ENCODE results near the gene TMEM151B.

The TMEM151B gene

DNA sequence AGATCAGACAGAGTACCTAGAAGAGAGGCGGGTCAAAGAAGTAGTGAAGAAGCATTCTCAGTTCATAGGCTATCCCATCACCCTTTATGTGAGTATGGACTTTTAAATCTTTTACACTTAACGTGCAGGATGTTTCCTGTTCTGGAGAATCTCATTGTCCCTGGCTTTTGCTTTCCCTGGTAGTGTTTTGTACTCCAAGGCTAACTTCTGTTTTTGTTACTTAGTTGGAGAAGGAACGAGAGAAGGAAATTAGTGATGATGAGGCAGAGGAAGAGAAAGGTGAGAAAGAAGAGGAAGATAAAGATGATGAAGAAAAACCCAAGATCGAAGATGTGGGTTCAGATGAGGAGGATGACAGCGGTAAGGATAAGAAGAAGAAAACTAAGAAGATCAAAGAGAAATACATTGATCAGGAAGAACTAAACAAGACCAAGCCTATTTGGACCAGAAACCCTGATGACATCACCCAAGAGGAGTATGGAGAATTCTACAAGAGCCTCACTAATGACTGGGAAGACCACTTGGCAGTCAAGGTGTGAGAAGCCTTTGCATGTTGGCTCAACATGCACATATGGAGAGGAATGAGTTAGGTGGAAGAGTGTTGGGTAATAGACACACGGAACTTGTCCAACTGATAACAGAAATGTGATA, 20.1 kb upstream of the TMEM151B start:
- no peak for DNase-seq (ENCODE audit: low read depth in 1 of 2, low spot score in 1 of 2)

- DNase-seq (ENCODE audit: low read depth in 1 of 2, low spot score in 1 of 2): no peak
Measured at GRCh38 chr6:44250718-44251123, 19.5 kb upstream of the TMEM151B start.

DNA sequence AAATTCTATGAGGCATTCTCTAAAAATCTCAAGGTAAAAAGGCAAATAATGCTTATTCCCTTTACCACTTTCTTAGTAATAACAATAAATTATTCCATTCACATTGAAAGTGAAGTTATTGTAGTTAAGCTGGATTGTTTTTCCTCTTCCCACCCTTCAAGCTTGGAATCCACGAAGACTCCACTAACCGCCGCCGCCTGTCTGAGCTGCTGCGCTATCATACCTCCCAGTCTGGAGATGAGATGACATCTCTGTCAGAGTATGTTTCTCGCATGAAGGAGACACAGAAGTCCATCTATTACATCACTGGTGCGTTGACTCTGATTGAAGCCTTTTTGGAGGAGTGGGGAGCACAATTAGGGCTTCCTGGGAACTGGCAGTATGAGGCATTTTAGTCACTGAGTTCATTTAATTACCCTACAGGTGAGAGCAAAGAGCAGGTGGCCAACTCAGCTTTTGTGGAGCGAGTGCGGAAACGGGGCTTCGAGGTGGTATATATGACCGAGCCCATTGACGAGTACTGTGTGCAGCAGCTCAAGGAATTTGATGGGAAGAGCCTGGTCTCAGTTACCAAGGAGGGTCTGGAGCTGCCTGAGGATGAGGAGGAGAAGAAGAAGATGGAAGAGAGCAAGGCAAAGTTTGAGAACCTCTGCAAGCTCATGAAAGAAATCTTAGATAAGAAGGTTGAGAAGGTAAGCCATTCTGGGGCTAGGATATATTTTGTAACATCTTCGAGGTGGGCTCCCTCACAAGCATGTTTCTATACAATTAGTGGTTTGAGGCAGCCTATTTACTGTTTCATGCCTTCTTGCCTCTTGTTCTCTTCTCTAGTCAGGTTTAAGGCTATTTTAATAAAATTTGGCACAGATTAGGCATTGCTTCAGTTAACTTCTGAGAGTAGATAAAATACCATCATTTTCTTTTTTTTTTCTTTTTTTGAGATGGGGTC, 18.4 kb upstream of the TMEM151B start:
- DNase-seq (ENCODE audit: low read depth in 1 of 2, low spot score in 1 of 2): no peak

DNA sequence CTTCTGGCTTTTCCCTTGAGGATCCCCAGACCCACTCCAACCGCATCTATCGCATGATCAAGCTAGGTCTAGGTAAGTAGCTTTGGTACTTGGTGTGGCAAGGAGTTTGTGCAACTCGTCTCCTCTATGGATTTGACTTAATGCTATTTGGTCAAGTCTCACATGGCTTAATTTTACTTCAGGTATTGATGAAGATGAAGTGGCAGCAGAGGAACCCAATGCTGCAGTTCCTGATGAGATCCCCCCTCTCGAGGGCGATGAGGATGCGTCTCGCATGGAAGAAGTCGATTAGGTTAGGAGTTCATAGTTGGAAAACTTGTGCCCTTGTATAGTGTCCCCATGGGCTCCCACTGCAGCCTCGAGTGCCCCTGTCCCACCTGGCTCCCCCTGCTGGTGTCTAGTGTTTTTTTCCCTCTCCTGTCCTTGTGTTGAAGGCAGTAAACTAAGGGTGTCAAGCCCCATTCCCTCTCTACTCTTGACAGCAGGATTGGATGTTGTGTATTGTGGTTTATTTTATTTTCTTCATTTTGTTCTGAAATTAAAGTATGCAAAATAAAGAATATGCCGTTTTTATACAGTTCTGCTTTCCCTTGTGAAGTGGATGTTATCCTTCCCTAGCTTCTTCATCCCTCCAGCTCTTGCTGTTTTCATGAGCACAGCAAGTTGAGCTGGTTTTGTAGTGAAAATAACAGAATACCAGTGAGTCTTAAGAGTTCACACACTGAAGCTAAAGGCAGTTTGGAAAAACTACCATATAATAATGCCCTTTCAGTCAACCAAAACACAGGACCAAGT, 16.7 kb upstream of the TMEM151B start:
- no peak for DNase-seq (ENCODE audit: low read depth in 1 of 2, low spot score in 1 of 2)

DNA sequence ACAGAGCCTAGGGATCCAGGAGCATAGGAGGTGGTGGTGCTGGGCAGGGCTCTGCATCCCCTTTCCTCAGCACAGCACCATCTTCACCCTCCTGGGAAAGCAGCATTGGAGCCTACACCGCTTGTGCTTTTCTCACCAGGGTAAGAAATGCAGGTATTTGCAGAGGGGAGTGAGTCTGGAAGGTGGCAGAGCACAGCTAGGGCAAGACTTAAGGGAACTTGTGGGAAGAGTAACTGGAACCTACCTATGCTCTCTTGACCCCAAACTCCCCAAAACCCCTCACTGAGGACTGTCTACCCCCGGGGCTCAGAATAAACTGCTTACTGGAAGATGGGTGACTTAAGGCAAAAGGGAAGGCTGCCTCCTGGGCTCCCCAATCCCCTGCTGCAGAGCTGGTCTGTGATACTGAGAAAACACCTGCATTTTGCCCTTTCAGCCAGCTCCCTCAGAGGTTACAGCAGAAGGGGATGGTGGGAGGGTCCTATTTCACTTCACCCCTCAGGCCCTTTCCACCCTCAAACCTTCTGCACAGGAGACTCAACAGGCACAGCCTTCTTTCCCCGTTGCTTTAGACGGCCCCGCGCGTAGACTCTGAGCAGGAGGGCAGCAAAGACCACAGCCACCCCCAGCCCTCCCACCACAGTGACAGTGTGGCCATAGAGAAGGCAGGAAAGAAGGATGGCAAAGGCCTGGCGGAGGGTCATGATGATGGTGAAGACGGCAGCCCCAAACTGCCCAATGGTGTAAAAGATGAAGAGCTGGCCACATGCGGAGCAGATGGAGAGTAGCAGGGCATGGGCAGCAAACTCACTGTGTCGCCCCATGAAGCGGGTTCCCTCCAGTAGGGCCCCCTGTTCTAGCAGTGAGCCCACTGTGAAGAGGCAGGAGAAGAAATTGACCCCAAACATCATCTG, 15.8 kb upstream of the TMEM151B start:
- DNase-seq (ENCODE audit: low read depth in 1 of 2, low spot score in 1 of 2): no peak

DNA sequence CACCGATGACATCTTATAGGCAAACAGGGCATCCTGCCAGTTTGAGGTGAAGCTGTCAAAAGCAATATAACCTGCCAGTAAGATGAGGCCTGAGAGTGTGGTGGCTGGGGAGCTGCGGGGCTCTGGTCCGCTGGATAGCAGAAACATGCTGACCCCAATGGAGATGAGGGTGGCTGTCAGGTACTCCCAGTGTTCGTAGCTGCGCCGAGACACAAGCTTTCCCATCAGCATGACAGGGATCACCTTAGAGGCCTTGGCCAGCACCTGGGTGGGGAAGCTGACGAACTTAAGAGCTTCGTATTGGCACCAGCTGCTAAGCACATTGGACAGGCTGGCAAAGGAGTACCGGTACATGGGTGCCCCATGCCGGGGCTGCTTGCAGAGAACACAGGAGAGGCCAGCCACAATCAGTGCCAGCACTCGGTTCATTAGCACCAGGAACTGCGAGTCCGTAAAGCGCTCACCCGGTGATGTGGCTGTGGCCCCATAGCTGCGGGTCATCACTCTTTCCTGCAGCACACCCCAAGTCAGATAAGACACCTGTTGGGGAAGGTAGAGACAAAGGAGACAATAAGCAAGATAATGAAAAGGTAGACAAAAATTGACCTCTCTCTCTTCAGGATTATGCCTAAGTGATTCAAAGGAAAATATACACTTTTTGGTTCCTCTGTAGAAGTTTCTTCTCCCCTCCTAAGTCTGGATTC, 15.0 kb upstream of the TMEM151B start:
- DNase-seq (ENCODE audit: low read depth in 1 of 2, low spot score in 1 of 2): peak in 1 of 2 donors; percentile 38

GRCh38 chr6:44255871-44256774, 14.1 kb upstream of the TMEM151B start:
- no peak for DNase-seq (ENCODE audit: low read depth in 1 of 2, low spot score in 1 of 2)

GRCh38 chr6:44256775-44257024, 13.6 kb upstream of the TMEM151B start:
- no peak for DNase-seq (ENCODE audit: low read depth in 1 of 2, low spot score in 1 of 2)

GRCh38 chr6:44257025-44257752, 13.1 kb upstream of the TMEM151B start, which contains the start of gene SLC35B2:
Gene SLC35B2, minus strand, starts transcription at chr6:44257528. Its CDS starts 118 bp downstream, at chr6:44257410.
- DNase-seq (ENCODE audit: low read depth in 1 of 2, low spot score in 1 of 2): peak; percentile 49 to 56

- no peak for DNase-seq (ENCODE audit: low read depth in 1 of 2, low spot score in 1 of 2)
Measured at GRCh38 chr6:44257753-44258324, 12.4 kb upstream of the TMEM151B start.

- no peak for DNase-seq (ENCODE audit: low read depth in 1 of 2, low spot score in 1 of 2)
Measured at GRCh38 chr6:44258325-44258863, 11.9 kb upstream of the TMEM151B start.

DNA sequence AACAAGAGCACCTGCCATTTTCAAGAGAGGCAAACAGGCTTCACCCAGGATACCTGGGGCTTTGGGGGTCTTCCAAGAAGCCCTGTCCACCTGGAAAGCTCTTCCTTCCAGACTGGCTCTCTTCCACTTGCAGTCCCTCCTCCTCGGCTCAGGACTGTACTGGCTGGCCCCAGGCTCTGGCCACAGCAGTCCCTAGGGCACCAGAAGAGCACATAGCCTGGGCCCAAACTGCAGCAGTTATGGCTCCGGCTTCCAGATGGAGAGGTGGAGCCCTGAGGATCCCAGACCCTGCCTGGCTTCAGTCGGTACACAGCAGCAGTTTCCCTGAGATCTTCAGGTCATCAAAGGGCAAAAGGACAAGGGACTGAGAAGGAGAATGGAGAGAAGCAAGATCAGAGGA, 11.3 kb upstream of the TMEM151B start:
- DNase-seq (ENCODE audit: low read depth in 1 of 2, low spot score in 1 of 2): no peak

- DNase-seq (ENCODE audit: low read depth in 1 of 2, low spot score in 1 of 2): no peak
Measured at GRCh38 chr6:44260011-44260410, 10.2 kb upstream of the TMEM151B start.

- no peak for DNase-seq (ENCODE audit: low read depth in 1 of 2, low spot score in 1 of 2)
Measured at GRCh38 chr6:44260451-44261297, 9.6 kb upstream of the TMEM151B start.

GRCh38 chr6:44261581-44261980, 8.7 kb upstream of the TMEM151B start:
- no peak for DNase-seq (ENCODE audit: low read depth in 1 of 2, low spot score in 1 of 2)

DNA sequence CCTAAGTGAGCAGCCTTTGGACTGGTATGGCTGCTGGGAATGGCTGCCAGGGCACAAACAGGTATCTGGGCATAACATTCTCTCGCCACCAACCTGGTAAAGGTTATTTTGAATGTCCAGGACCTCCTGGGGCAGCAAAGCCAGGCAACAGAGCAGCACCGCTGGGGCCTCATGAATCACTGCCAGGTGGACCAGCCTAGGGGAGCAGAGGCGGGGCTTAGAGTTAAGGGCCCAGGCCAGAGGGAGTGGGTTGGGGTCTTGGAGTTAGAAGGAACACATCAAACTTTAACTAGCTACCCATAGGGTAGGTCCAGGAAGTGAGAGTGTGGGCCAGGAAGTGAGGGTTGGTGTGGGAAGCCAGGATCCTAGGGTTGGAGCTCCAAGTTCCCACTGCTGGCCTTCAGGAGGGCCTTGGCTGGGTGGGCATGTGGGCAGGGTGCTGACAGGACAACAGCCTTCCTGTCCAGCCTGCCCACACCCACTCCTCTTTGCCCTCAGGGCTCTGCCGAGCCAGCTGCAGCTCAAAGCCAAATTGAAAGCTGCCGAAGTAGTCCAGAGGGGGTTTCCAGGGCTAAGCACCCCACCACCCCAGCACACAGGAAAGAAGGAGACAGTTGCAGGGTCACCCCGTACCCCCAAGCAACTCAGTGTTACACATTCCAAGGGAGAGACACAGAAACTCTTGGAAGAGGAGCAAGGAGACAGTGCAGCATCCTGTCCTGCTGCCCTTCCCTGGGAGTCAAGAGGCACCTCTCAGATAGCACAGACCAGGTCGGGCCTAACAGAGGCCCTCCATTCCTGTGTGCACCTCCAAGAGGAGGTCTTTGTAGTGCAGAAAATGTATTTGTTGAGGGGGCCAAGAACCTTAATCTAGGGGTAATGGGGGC, 7.5 kb upstream of the TMEM151B start:
- DNase-seq (ENCODE audit: low read depth in 1 of 2, low spot score in 1 of 2): no peak
